WTC11 (cell line): Measurements from ENCODE around the gene SLC19A1. TPM values are rescaled to one million over a fixed set of nuclear protein-coding genes. Genes with fewer than 3 reads are reported as not detected.

Source experiments
- ATAC-seq: fragments of 200-7000 bp; cut with Tn5 transposase; 2 replicates; pipeline ENCODE4 v1.10.0; 2021; ENCODE audit warnings: mild to moderate bottlenecking, moderate library complexity
- CTCF ChIA-PET: fragments of 300-600 bp; sonication (Branson Sonifier 250); formaldehyde crosslinking; loops from one replicate; lab custom pipeline; 2021; ENCODE audit warnings: antibody characterized with exemption; lab: Charles Lee
- POLR2A ChIA-PET: fragments of 350-600 bp; sonication (Branson Sonifier 250); formaldehyde crosslinking; loops from one replicate; lab custom pipeline; 2021; ENCODE audit warnings: antibody characterized with exemption; lab: Charles Lee
- DNase-seq: peaks from one replicate; pipeline ENCODE4 v3.0.0; 2021; ENCODE audit warnings: low spot score
- H3K27ac Mint-ChIP-seq: 2 replicates; pipeline ENCODE4 v1.8.0; 2021; ENCODE audit warnings: mixed read lengths
- H3K27me3 Mint-ChIP-seq: 2 replicates; pipeline ENCODE4 v1.8.0; 2021; ENCODE audit warnings: low read depth, mild to moderate bottlenecking, moderate library complexity, mixed read lengths
- H3K36me3 Mint-ChIP-seq: 2 replicates; pipeline ENCODE4 v1.8.0; 2021; ENCODE audit warnings: mixed read lengths
- H3K4me1 Mint-ChIP-seq: 2 replicates; pipeline ENCODE4 v1.8.0; 2022; ENCODE audit warnings: mixed read lengths
- H3K4me3 Mint-ChIP-seq: 2 replicates; pipeline ENCODE4 v1.8.0; 2021; ENCODE audit warnings: mild to moderate bottlenecking, moderate library complexity, mixed read lengths
- H3K9me3 Mint-ChIP-seq: 2 replicates; pipeline ENCODE4 v1.8.0; 2021; ENCODE audit warnings: mixed read lengths
- ATF1 ChIP-seq: sonication (generic); formaldehyde crosslinking; IDR thresholded peaks from 2 replicates; pipeline ENCODE4 v1.8.1; 2023; ENCODE audit warnings: mild to moderate bottlenecking, moderate library complexity, missing genetic modification reagents
- CREB1 ChIP-seq: sonication (generic); formaldehyde crosslinking; IDR thresholded peaks from 2 replicates; pipeline ENCODE4 v1.8.0; 2023; ENCODE audit warnings: mild to moderate bottlenecking, missing genetic modification reagents
- E2F1 ChIP-seq: sonication (generic); formaldehyde crosslinking; IDR thresholded peaks from 2 replicates; pipeline ENCODE4 v1.8.0; 2022; ENCODE audit warnings: mild to moderate bottlenecking, missing genetic modification reagents
- FOXK1 ChIP-seq: sonication (generic); formaldehyde crosslinking; IDR thresholded peaks from 2 replicates; pipeline ENCODE4 v1.8.0; 2022; ENCODE audit warnings: mild to moderate bottlenecking, moderate library complexity, missing genetic modification reagents
- FOXP1 ChIP-seq: sonication (generic); formaldehyde crosslinking; IDR thresholded peaks from 2 replicates; pipeline ENCODE4 v1.8.0; 2022; ENCODE audit warnings: missing genetic modification reagents, mild to moderate bottlenecking, moderate library complexity, borderline replicate concordance
- NFE2L1 ChIP-seq: sonication (generic); formaldehyde crosslinking; IDR thresholded peaks from 2 replicates; pipeline ENCODE4 v1.8.1; 2023; ENCODE audit warnings: missing genetic modification reagents
- OVOL2 ChIP-seq: fragments of 250-450 bp; sonication (Bioruptor Pico); IDR thresholded peaks from 2 replicates; pipeline ENCODE4 v1.9.0; 2021; ENCODE audit warnings: mild to moderate bottlenecking, borderline replicate concordance
- RELA ChIP-seq: sonication (generic); formaldehyde crosslinking; IDR thresholded peaks from 2 replicates; pipeline ENCODE4 v1.8.1; 2022; ENCODE audit warnings: missing genetic modification reagents, mild to moderate bottlenecking, borderline replicate concordance
- SP1 ChIP-seq: sonication (generic); formaldehyde crosslinking; conservative IDR thresholded peaks from 2 replicates; pipeline ENCODE4 v1.8.1; 2022; ENCODE audit warnings: missing genetic modification reagents
- ZBTB21 ChIP-seq: sonication (generic); formaldehyde crosslinking; IDR thresholded peaks from 2 replicates; pipeline ENCODE4 v1.8.1; 2023; ENCODE audit warnings: mild to moderate bottlenecking, missing genetic modification reagents, borderline replicate concordance
- ZNF219 ChIP-seq: sonication (generic); formaldehyde crosslinking; IDR thresholded peaks from 2 replicates; pipeline ENCODE4 v1.8.0; 2023; ENCODE audit warnings: missing genetic modification reagents, mild to moderate bottlenecking, borderline replicate concordance
- total RNA-seq: library from RNA; stranded (reverse); gene quantifications from 3 replicates; pipeline ENCODE4 v1.2.3, GENCODE V29; 2021
- TF ChIP-seq, protein P1 (sequence below): fragments of 200-600 bp; IDR thresholded peaks from 2 replicates; pipeline ENCODE4 v1.8.0; 2022; ENCODE audit warnings: antibody characterized with exemption
- TF ChIP-seq, protein P2 (sequence below): fragments of 250-450 bp; sonication (Bioruptor Pico); IDR thresholded peaks from 2 replicates; pipeline ENCODE4 v1.8.0; 2021; ENCODE audit warnings: mild to moderate bottlenecking
- TF ChIP-seq, protein P3 (sequence below): sonication (generic); formaldehyde crosslinking; IDR thresholded peaks from 2 replicates; pipeline ENCODE4 v1.8.0; 2023; ENCODE audit warnings: mild to moderate bottlenecking, missing genetic modification reagents
- TF ChIP-seq, protein P4 (sequence below): sonication (generic); formaldehyde crosslinking; IDR thresholded peaks from 2 replicates; pipeline ENCODE4 v1.8.1; 2023; ENCODE audit warnings: mild to moderate bottlenecking, moderate library complexity, missing genetic modification reagents
- TF ChIP-seq, protein P5 (sequence below): fragments of 250-450 bp; sonication (Bioruptor Pico); conservative IDR thresholded peaks from 2 replicates; pipeline ENCODE4 v1.9.0; 2021; ENCODE audit warnings: mild to moderate bottlenecking

Gene SLC19A1
- total RNA-seq, 1 experiment from 2014 or later = 29.8 TPM

DNA sequence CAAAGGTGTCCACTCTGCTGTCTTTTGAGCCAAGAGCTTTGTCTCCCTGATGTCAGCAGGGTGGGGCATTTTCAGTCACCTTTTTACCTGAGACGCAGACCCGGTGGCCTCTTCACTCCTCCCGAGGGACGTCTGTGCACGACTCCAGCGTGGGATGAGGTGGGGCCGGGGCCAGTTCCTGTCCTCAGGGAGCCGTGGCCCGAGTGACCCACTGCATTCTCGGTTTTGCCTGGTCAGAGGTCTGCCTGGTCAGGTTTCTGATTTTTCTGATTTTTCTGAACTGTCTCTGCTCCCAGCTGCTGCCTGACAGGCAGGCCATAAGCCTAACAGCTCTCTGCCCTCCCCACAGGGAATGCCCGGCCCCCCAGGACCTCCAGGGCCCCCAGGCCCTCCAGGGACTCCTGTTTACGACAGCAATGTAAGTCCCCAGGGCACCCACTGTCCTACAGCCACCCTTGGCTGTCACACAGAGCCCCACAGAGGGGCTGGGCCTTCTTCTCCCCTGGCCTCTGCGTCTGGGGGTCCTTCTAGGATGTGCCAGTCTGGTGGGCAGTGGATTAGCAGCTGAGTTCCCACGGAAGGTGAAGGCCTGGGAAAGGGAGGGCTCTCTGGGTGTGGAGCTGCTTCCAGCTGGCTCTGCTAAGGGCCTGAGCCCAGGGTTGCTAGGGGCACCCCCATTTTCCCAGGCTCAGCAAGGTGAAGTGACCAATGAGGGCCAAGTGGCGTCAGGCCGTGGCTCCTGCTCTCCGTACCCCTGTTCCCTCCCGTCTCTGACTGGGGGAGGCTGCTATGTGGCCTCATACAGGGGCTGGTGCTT, 45.9 kb downstream of the SLC19A1 start (continued):
- TF ChIP-seq CREB1 (CRISPR knock-in tag) = no peak
- TF ChIP-seq, protein P1, sequence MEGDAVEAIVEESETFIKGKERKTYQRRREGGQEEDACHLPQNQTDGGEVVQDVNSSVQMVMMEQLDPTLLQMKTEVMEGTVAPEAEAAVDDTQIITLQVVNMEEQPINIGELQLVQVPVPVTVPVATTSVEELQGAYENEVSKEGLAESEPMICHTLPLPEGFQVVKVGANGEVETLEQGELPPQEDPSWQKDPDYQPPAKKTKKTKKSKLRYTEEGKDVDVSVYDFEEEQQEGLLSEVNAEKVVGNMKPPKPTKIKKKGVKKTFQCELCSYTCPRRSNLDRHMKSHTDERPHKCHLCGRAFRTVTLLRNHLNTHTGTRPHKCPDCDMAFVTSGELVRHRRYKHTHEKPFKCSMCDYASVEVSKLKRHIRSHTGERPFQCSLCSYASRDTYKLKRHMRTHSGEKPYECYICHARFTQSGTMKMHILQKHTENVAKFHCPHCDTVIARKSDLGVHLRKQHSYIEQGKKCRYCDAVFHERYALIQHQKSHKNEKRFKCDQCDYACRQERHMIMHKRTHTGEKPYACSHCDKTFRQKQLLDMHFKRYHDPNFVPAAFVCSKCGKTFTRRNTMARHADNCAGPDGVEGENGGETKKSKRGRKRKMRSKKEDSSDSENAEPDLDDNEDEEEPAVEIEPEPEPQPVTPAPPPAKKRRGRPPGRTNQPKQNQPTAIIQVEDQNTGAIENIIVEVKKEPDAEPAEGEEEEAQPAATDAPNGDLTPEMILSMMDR = no peak
- no peak for TF ChIP-seq FOXP1
- TF ChIP-seq, all 79 proteins: peak for 0

GRCh38 chr21:45494851-45495680, 47.2 kb downstream of the SLC19A1 start:
- H3K4me1 Mint-ChIP-seq = no peaks in the 10 kb centered on the region
- no peaks in the 10 kb centered on the region for H3K27me3 Mint-ChIP-seq
- peaks cover 38% of the 10 kb centered on the region for H3K36me3 Mint-ChIP-seq
- TF ChIP-seq ATF1 (CRISPR knock-in tag) (no peak), OVOL2 (CRISPR knock-in tag) (no peak), FOXK1 (CRISPR knock-in tag) (no peak), ZBTB21 (CRISPR knock-in tag) (no peak), E2F1 (CRISPR knock-in tag) (no peak), NFE2L1 (CRISPR knock-in tag) (no peak), RELA (CRISPR knock-in tag) (no peak), ZNF219 (CRISPR knock-in tag) (no peak), SP1 (CRISPR knock-in tag) (no peak)
- TF ChIP-seq, protein P2, sequence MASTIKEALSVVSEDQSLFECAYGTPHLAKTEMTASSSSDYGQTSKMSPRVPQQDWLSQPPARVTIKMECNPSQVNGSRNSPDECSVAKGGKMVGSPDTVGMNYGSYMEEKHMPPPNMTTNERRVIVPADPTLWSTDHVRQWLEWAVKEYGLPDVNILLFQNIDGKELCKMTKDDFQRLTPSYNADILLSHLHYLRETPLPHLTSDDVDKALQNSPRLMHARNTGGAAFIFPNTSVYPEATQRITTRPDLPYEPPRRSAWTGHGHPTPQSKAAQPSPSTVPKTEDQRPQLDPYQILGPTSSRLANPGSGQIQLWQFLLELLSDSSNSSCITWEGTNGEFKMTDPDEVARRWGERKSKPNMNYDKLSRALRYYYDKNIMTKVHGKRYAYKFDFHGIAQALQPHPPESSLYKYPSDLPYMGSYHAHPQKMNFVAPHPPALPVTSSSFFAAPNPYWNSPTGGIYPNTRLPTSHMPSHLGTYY (CRISPR knock-in tag) = no peak
- TF ChIP-seq, protein P3, sequence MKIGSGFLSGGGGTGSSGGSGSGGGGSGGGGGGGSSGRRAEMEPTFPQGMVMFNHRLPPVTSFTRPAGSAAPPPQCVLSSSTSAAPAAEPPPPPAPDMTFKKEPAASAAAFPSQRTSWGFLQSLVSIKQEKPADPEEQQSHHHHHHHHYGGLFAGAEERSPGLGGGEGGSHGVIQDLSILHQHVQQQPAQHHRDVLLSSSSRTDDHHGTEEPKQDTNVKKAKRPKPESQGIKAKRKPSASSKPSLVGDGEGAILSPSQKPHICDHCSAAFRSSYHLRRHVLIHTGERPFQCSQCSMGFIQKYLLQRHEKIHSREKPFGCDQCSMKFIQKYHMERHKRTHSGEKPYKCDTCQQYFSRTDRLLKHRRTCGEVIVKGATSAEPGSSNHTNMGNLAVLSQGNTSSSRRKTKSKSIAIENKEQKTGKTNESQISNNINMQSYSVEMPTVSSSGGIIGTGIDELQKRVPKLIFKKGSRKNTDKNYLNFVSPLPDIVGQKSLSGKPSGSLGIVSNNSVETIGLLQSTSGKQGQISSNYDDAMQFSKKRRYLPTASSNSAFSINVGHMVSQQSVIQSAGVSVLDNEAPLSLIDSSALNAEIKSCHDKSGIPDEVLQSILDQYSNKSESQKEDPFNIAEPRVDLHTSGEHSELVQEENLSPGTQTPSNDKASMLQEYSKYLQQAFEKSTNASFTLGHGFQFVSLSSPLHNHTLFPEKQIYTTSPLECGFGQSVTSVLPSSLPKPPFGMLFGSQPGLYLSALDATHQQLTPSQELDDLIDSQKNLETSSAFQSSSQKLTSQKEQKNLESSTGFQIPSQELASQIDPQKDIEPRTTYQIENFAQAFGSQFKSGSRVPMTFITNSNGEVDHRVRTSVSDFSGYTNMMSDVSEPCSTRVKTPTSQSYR = no peak
- TF ChIP-seq, protein P4, sequence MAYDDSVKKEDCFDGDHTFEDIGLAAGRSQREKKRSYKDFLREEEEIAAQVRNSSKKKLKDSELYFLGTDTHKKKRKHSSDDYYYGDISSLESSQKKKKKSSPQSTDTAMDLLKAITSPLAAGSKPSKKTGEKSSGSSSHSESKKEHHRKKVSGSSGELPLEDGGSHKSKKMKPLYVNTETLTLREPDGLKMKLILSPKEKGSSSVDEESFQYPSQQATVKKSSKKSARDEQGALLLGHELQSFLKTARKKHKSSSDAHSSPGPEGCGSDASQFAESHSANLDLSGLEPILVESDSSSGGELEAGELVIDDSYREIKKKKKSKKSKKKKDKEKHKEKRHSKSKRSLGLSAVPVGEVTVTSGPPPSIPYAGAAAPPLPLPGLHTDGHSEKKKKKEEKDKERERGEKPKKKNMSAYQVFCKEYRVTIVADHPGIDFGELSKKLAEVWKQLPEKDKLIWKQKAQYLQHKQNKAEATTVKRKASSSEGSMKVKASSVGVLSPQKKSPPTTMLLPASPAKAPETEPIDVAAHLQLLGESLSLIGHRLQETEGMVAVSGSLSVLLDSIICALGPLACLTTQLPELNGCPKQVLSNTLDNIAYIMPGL (CRISPR knock-in tag) = no peak
- TF ChIP-seq, protein P5, sequence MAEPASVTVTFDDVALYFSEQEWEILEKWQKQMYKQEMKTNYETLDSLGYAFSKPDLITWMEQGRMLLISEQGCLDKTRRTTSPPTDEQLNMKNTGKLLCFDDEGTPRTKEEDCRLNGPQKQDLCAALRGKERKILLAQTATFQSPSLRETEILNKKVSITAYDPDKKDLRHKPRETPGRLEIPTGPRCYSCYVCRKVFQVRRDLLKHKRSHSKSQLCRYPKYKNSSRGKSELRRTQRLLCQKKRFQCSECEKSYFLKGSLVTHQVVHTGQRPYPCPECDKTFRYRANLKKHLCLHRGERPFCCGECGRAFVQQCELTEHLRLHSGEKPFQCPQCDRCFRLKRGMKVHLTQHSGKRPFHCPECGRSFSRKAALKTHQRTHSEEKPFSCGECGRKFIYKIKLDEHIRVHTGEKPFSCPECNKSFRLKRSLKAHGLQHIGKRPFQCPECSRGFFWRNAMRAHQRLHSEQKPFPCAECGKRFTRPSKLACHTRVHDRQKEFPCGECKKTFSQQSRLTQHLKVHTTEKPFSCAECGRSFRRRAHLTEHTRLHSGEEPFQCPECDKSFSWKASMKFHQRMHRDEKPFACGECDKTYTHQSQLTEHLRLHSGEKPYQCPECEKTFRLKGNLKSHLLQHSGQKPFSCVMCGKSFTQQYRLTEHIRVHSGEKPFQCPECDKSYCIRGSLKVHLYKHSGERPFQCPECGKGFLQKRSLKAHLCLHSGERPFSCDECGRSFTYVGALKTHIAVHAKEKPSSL = no peak
- DNase-seq = no peak
- POLR2A ChIA-PET = no interaction called here
- no peak overlapping the region for H3K27ac Mint-ChIP-seq
- ATAC-seq = no peak; the same call in 1 of the 2 replicates
- H3K9me3 Mint-ChIP-seq = peaks cover 12% of the 10 kb centered on the region
- no peak overlapping the region for H3K4me3 Mint-ChIP-seq
- CTCF ChIA-PET = interaction anchor here (0.6 kb wide), 1 partner anchor 207 kb away, joined by 6 read pairs; the partner anchor contains the start of gene POFUT2
